ENCODE data around the gene TST. TPM values are rescaled to one million over a fixed set of nuclear protein-coding genes. Genes with fewer than 3 reads are reported as not detected.

TST gene
- total and polyA plus RNA-seq, 9 of the 15 experiments (the other 6 are each of a cell fraction or from before 2014, with no cell fraction given): 1.4 to 26.9 (median 12.4) TPM

DNA sequence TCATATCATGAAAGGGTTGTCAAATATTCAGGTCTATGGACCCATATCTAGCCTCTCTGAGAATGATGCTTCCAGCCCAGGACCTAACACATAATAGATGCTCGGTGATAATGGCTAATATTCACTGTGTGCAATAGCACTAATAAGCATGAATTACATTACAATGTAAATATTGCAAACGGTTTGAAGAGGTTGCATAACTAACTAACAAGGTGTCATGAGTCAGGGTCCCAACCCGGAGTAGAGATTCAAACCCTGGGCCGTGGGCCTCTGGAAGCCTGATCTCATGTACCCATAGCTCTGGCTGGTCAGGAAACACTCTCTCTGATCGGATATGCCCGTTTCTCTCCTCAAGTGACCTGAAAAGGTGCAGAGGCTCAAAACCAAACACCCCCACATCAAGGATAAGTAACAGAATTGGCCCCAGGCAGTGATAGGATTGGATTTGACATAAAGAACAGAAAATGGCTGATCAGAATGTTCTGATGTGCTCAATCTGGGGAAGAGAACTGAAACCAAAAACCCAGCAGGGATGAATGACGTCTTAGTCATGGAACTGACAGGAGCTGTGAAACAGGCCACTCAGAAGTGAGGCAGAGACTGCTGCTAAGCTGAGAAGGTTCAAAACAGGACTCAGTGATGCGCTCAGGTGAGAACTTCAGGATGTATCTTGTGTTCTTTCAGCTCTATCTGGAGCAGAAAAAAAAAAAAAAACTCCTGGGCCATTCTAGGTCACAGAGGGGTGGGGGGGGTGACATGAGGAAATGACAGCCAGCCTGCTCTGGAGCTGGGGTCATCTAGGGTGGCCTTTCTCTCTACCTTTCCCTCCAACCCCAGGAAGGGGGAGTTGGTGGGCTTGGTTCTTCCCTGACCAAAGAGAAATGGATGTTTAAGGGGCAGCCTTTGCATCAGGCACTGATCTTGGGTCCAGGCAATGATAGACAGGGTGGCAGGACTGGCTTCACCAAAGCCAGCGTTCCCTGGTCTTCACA lies 25.7 kb upstream of the TST start (continued):
- TF ChIP-seq, protein P1, sequence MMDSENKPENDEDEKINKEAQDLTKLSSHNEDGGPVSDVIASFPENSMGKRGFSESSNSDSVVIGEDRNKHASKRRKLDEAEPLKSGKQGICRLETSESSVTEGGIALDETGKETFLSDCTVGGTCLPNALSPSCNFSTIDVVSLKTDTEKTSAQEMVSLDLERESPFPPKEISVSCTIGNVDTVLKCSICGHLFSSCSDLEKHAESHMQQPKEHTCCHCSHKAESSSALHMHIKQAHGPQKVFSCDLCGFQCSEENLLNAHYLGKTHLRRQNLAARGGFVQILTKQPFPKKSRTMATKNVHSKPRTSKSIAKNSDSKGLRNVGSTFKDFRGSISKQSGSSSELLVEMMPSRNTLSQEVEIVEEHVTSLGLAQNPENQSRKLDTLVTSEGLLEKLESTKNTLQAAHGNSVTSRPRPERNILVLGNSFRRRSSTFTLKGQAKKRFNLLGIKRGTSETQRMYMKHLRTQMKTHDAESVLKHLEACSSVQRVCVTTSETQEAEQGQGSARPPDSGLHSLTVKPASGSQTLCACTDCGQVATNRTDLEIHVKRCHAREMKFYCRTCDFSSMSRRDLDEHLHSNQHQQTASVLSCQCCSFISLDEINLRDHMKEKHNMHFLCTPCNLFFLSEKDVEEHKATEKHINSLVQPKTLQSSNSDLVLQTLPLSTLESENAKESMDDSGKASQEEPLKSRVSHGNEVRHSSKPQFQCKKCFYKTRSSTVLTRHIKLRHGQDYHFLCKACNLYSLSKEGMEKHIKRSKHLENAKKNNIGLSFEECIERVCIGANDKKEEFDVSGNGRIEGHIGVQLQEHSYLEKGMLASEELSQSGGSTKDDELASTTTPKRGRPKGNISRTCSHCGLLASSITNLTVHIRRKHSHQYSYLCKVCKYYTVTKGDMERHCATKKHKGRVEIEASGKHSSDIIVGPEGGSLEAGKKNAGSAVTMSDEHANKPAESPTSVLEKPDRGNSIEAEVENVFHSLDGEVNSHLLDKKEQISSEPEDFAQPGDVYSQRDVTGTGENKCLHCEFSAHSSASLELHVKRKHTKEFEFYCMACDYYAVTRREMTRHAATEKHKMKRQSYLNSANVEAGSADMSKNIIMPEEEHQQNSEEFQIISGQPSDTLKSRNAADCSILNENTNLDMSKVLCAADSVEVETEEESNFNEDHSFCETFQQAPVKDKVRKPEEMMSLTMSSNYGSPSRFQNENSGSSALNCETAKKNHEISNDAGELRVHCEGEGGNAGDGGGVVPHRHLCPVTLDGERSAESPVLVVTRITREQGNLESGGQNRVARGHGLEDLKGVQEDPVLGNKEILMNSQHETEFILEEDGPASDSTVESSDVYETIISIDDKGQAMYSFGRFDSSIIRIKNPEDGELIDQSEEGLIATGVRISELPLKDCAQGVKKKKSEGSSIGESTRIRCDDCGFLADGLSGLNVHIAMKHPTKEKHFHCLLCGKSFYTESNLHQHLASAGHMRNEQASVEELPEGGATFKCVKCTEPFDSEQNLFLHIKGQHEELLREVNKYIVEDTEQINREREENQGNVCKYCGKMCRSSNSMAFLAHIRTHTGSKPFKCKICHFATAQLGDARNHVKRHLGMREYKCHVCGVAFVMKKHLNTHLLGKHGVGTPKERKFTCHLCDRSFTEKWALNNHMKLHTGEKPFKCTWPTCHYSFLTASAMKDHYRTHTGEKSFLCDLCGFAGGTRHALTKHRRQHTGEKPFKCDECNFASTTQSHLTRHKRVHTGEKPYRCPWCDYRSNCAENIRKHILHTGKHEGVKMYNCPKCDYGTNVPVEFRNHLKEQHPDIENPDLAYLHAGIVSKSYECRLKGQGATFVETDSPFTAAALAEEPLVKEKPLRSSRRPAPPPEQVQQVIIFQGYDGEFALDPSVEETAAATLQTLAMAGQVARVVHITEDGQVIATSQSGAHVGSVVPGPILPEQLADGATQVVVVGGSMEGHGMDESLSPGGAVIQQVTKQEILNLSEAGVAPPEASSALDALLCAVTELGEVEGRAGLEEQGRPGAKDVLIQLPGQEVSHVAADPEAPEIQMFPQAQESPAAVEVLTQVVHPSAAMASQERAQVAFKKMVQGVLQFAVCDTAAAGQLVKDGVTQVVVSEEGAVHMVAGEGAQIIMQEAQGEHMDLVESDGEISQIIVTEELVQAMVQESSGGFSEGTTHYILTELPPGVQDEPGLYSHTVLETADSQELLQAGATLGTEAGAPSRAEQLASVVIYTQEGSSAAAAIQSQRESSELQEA (IDR thresholded peaks at IDR 0.05; ENCODE audit: low read depth): no peak

All from K562 (cell line).